HCT116 (cell line): ENCODE results near the gene EPHA10. TPM values are rescaled to one million over a fixed set of nuclear protein-coding genes. Genes with fewer than 3 reads are reported as not detected.
A peak's percentile ranks its signal among the peaks of the same experiment; 100 is the strongest.

Experiments
- ATAC-seq: fragments of 200-7000 bp; cut with Tn5 transposase; 2 replicates; pipeline ENCODE4 v1.9.1; 2020; ENCODE audit warnings: mild to moderate bottlenecking, moderate library complexity
- BruUV-seq: library from RNA; stranded (reverse); fragments of 400-500 nt; replicated peaks from 2 replicates; lab custom pipeline; 2021; lab: Mats Ljungman, UMichigan
- CTCF ChIA-PET: fragments of 300-600 bp; sonication (Branson Sonifier 250); formaldehyde crosslinking; loops from one replicate; lab custom pipeline; 2021; ENCODE audit warnings: antibody characterized with exemption; lab: Charles Lee
- POLR2A ChIA-PET: fragments of 300-600, 350-600 bp; sonication (Branson Sonifier 250); formaldehyde crosslinking; loops from one replicate; lab custom pipeline; 2021; ENCODE audit warnings: antibody characterized with exemption; lab: Charles Lee
- RAD21 ChIA-PET, 2 experiments: fragments of 300-600 bp; sonication (Branson Sonifier 250); formaldehyde crosslinking; loops; one replicate each; lab custom pipeline; 2023; ENCODE audit warnings: low total read pairs in 2 of 2; ENCODE audit not compliant: uncharacterized antibody in 2 of 2, unreplicated experiment in 2 of 2, low non-redundant PET in 1 of 2; lab: Charles Lee
- DNase-seq: peaks from one replicate; pipeline ENCODE4 v3.0.0-alpha.2; 2010; ENCODE audit warnings: low read depth, low spot score
- H2AFZ ChIP-seq: fragments of 200-600 bp; shearing (Covaris generic), sonication (generic); 2 replicates; pipeline ENCODE4 v1.6.1; 2017; ENCODE audit warnings: low read depth, mixed run types, mixed read lengths, antibody characterized with exemption, low read length; ENCODE audit not compliant: poor library complexity, severe bottlenecking
- H3K27ac ChIP-seq: 2 replicates; pipeline ENCODE4 v1.5.1; 2012; ENCODE audit warnings: low read depth, low read length
- H3K27me3 ChIP-seq: fragments of 200-600 bp; sonication (generic); 2 replicates; pipeline ENCODE4 v1.6.1; 2016; ENCODE audit warnings: mixed run types, low read length, mixed read lengths; ENCODE audit not compliant: insufficient read depth
- H3K36me3 ChIP-seq, 2 experiments: fragments of 200-500 bp in 1 of 2; fragments of 200-600 bp in 1 of 2; sonication (Bioruptor generic) in 1 of 2; sonication (generic) in 1 of 2; 2 replicates each; pipeline versions ENCODE4 v1.5.1 to v1.6.1; 2014 to 2016; ENCODE audit warnings: low read length in 2 of 2, inconsistent platforms in 1 of 2, mixed read lengths in 1 of 2, mixed run types in 1 of 2; ENCODE audit not compliant: insufficient read depth in 2 of 2, control insufficient read depth in 1 of 2
- H3K4me1 ChIP-seq, 2 experiments: fragments of 200-600 bp in 1 of 2; sonication (generic) in 1 of 2; 2 replicates each; pipeline versions ENCODE4 v1.5.1 to v1.6.1; 2012 to 2017; ENCODE audit warnings: low read length in 2 of 2, inconsistent platforms in 1 of 2, mild to moderate bottlenecking in 1 of 2, mixed read lengths in 1 of 2, mixed run types in 1 of 2, moderate library complexity in 1 of 2; ENCODE audit not compliant: insufficient read depth in 2 of 2, control insufficient read depth in 1 of 2
- H3K4me2 ChIP-seq: fragments of 200-600 bp; sonication (generic); 2 replicates; pipeline ENCODE4 v1.6.1; 2017; ENCODE audit warnings: mixed run types, low read length, mixed read lengths
- H3K4me3 ChIP-seq, 2 experiments: fragments of 200-600 bp in 1 of 2; sonication (generic) in 1 of 2; replicated peaks in 1 of 2; 2 replicates each; pipeline ENCODE4 v1.5.1; 2011 to 2016; ENCODE audit warnings: low read length in 2 of 2, control low read depth in 1 of 2, low read depth in 1 of 2, mild to moderate bottlenecking in 1 of 2, mixed read lengths in 1 of 2, mixed run types in 1 of 2
- H3K79me2 ChIP-seq: fragments of 200-600 bp; sonication (generic); 2 replicates; pipeline ENCODE4 v1.6.1; 2017; ENCODE audit warnings: mild to moderate bottlenecking, mixed run types, low read length, moderate library complexity, mixed read lengths; ENCODE audit not compliant: insufficient read depth
- H3K9ac ChIP-seq: fragments of 200-600 bp; sonication (generic); 2 replicates; pipeline ENCODE4 v1.6.1; 2016; ENCODE audit warnings: low read length, mixed read lengths
- H3K9me2 ChIP-seq: fragments of 200-600 bp; sonication (generic), shearing (Covaris generic); 2 replicates; pipeline ENCODE4 v1.6.1; 2017; ENCODE audit warnings: mixed run types, mild to moderate bottlenecking, moderate library complexity; ENCODE audit not compliant: insufficient read depth
- H3K9me3 ChIP-seq, 2 experiments: fragments of 200-500 bp in 1 of 2; fragments of 200-600 bp in 1 of 2; sonication (Bioruptor generic) in 1 of 2; sonication (generic) in 1 of 2; 2 replicates each; pipeline ENCODE4 v1.6.1; 2014 to 2017; ENCODE audit warnings: low read length in 2 of 2, mixed read lengths in 2 of 2, inconsistent platforms in 1 of 2, low read depth in 1 of 2, mild to moderate bottlenecking in 1 of 2, mixed run types in 1 of 2, moderate library complexity in 1 of 2; ENCODE audit not compliant: control insufficient read depth in 1 of 2, insufficient read depth in 1 of 2
- H4K20me1 ChIP-seq: fragments of 200-600 bp; sonication (generic), shearing (Covaris generic); 2 replicates; pipeline ENCODE4 v1.6.1; 2017; ENCODE audit warnings: mixed run types, mild to moderate bottlenecking, moderate library complexity; ENCODE audit not compliant: insufficient read depth
- EZH2 ChIP-seq: fragments of 200-600 bp; sonication (generic); IDR thresholded peaks from 2 replicates; pipeline ENCODE4 v1.6.1; 2017; ENCODE audit warnings: antibody characterized with exemption, mixed run types
- MAX ChIP-seq: IDR thresholded peaks from 2 replicates; pipeline ENCODE4 v1.6.1; 2012
- POLR2AphosphoS5 ChIP-seq: IDR thresholded peaks from 2 replicates; pipeline ENCODE4 v1.6.1; 2011; ENCODE audit warnings: mild to moderate bottlenecking, low read depth, low read length, moderate library complexity
- RAD21 ChIP-seq: IDR thresholded peaks from 2 replicates; pipeline ENCODE4 v1.6.1; 2012; ENCODE audit warnings: low read depth, mild to moderate bottlenecking
- SIN3A ChIP-seq: IDR thresholded peaks from 2 replicates; pipeline ENCODE4 v1.6.1; 2012; ENCODE audit warnings: low read depth
- SP1 ChIP-seq: IDR thresholded peaks from 2 replicates; pipeline ENCODE4 v1.6.1; 2012; ENCODE audit warnings: low read depth
- SRF ChIP-seq: IDR thresholded peaks from 2 replicates; pipeline ENCODE4 v1.6.1; 2012; ENCODE audit warnings: low read depth
- YY1 ChIP-seq: IDR thresholded peaks from 2 replicates; pipeline ENCODE4 v1.6.1; 2011; ENCODE audit warnings: low read length, low read depth, moderate library complexity, mild to moderate bottlenecking; ENCODE audit not compliant: insufficient replicate concordance; ENCODE audit errors: extremely low read depth
- ZBTB33 ChIP-seq: IDR thresholded peaks from 2 replicates; pipeline ENCODE4 v1.6.1; 2011; ENCODE audit warnings: mild to moderate bottlenecking, low read length, moderate library complexity; ENCODE audit not compliant: insufficient replicate concordance; ENCODE audit errors: extremely low read depth
- intact Hi-C: fragments of 100-400 bp; cut with micrococcal nuclease; formaldehyde crosslinking; loops from 2 replicates; pipeline ENCODE4 v1.10.0; 2022
- total RNA-seq: library from RNA; stranded (reverse); gene quantifications from one replicate; pipeline ENCODE4 v1.2.1, GENCODE V29; 2021; ENCODE audit not compliant: unreplicated experiment
- TF ChIP-seq, protein P1 (sequence below): IDR thresholded peaks from 2 replicates; pipeline ENCODE4 v1.6.1; 2012; ENCODE audit warnings: low read depth

EPHA10 gene
- total RNA-seq, 1 experiment from 2014 or later, result 6.5 TPM

DNA sequence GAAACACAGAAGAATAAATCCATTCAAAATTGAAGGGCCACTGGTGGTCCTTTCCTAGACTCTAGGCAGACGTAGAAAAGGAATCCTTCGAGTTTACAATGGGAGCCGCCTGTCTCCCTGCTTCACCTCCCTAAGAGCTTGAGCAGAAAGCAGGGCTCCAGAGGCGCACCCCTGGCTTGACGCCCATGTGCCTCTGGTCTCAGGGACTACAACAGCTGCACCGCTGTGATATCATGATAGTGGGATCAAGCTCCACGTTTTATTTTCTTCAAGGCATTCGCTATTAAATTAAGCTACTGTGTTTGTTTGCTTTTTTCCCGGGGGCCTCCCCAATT is 42.3 kb upstream of the EPHA10 start:
- Histone ChIP-seq H3K79me2 (peaks cover 65% of the 10 kb centered on the region), H2AFZ (no peak overlapping the region), H3K9me3 (no peaks in the 10 kb centered on the region), H3K27ac (peak overlapping the region; percentile 93), H3K27me3 (no peaks in the 10 kb centered on the region), H3K4me2 (peak overlapping the region; percentile 95), H3K9me2 (no peaks in the 10 kb centered on the region), H4K20me1 (peaks cover 24% of the 10 kb centered on the region; the same call in 1 of the 2 replicates), H3K36me3 (peaks cover 38 to 47% of the 10 kb centered on the region in 2 experiments), H3K9ac (peak overlapping the region; percentile 81), H3K4me1 (peaks cover 16 to 37% of the 10 kb centered on the region in 2 experiments), H3K4me3 (peak overlapping the region; percentile 78 to 98)
- no peak for DNase-seq
- intact Hi-C loops, result no loop called here
- no peak for ATAC-seq
- BruUV-seq, result no TSS peak
- ChIA-PET CTCF (no interaction called here), RAD21 (no interaction called here), POLR2A (interaction anchor here (1.2 to 3.1 kb wide), 4 partner anchors 9 to 117 kb away, joined by 3 to 10 read pairs (median 6); partner anchors contain the start of gene MTF1)
- no peak for TF ChIP-seq SP1
- no peak for TF ChIP-seq SIN3A
- no peak for TF ChIP-seq MAX
- no peak for TF ChIP-seq YY1

GRCh38 chr1:37802439-37802838 is 37.5 kb upstream of the EPHA10 start:
- Histone ChIP-seq H4K20me1 (peaks cover 23% of the 10 kb centered on the region; the same call in 1 of the 2 replicates), H2AFZ (no peak overlapping the region), H3K9me2 (no peaks in the 10 kb centered on the region), H3K4me1 (peaks cover 7 to 9% of the 10 kb centered on the region in 2 experiments), H3K9ac (no peak overlapping the region), H3K4me2 (no peak overlapping the region), H3K36me3 (peaks cover 41 to 56% of the 10 kb centered on the region in 2 experiments), H3K79me2 (peaks cover 40% of the 10 kb centered on the region), H3K9me3 (no peaks in the 10 kb centered on the region), H3K4me3 (no peak overlapping the region), H3K27me3 (no peaks in the 10 kb centered on the region), H3K27ac (no peak overlapping the region)
- intact Hi-C loops, result no loop called here
- POLR2A ChIA-PET, result interaction anchor here (0.5 kb wide), 1 partner anchor 148 kb away, joined by 4 read pairs; no protein-coding TSS in a partner anchor
- CTCF ChIA-PET, result no interaction called here
- TF ChIP-seq POLR2AphosphoS5 (peak; percentile 14; the same call in 1 of the 2 replicates), EZH2 (no peak), RAD21 (no peak), ZBTB33 (no peak), SRF (no peak)
- TF ChIP-seq, protein P1, sequence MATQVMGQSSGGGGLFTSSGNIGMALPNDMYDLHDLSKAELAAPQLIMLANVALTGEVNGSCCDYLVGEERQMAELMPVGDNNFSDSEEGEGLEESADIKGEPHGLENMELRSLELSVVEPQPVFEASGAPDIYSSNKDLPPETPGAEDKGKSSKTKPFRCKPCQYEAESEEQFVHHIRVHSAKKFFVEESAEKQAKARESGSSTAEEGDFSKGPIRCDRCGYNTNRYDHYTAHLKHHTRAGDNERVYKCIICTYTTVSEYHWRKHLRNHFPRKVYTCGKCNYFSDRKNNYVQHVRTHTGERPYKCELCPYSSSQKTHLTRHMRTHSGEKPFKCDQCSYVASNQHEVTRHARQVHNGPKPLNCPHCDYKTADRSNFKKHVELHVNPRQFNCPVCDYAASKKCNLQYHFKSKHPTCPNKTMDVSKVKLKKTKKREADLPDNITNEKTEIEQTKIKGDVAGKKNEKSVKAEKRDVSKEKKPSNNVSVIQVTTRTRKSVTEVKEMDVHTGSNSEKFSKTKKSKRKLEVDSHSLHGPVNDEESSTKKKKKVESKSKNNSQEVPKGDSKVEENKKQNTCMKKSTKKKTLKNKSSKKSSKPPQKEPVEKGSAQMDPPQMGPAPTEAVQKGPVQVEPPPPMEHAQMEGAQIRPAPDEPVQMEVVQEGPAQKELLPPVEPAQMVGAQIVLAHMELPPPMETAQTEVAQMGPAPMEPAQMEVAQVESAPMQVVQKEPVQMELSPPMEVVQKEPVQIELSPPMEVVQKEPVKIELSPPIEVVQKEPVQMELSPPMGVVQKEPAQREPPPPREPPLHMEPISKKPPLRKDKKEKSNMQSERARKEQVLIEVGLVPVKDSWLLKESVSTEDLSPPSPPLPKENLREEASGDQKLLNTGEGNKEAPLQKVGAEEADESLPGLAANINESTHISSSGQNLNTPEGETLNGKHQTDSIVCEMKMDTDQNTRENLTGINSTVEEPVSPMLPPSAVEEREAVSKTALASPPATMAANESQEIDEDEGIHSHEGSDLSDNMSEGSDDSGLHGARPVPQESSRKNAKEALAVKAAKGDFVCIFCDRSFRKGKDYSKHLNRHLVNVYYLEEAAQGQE, result no peak
- RAD21 ChIA-PET, result no interaction called here
- BruUV-seq, result no TSS peak
- no peak for ATAC-seq
- no peak for DNase-seq
